B cell (primary cell): Measurements from ENCODE around the gene RPTOR. TPM values are rescaled to one million over a fixed set of nuclear protein-coding genes. Genes with fewer than 3 reads are reported as not detected.

Experiments used
- ATAC-seq: fragments of 200-7000 bp; cut with Tn5 transposase; one replicate; pipeline ENCODE4 v1.10.0; 2021; ENCODE audit warnings: low read depth, mild to moderate bottlenecking, moderate number of reproducible peaks, moderate library complexity
- CTCF ChIA-PET: fragments of 350-600 bp; sonication (Branson Sonifier 250); formaldehyde crosslinking; loops from one replicate; lab custom pipeline; 2021; ENCODE audit warnings: antibody characterized with exemption, inconsistent platforms; lab: Charles Lee
- POLR2A ChIA-PET: fragments of 350-600 bp; sonication (Branson Sonifier 250); formaldehyde crosslinking; loops from one replicate; lab custom pipeline; 2021; ENCODE audit warnings: antibody characterized with exemption; lab: Charles Lee
- DNase-seq: peaks from one replicate; pipeline ENCODE4 v3.0.0; 2013
- H2AFZ ChIP-seq: 2 replicates; pipeline ENCODE4 v1.6.1; 2012; ENCODE audit warnings: mild to moderate bottlenecking, low read depth, low read length; ENCODE audit not compliant: insufficient read depth, poor library complexity, severe bottlenecking
- H3K27ac ChIP-seq, 2 donors: 1 replicate in 1 of 2; 2 replicates in 1 of 2; pipeline ENCODE4 v1.5.1; 2012 to 2013; ENCODE audit warnings: low read length in 2 of 2, mild to moderate bottlenecking in 2 of 2, moderate library complexity in 1 of 2
- H3K27me3 ChIP-seq, 4 experiments: fragments of 200-600 bp in 1 of 4; sonication (generic) in 1 of 4; replicated peaks in 1 of 4; 1 replicate in 2 of 4; 2 replicates in 2 of 4; pipeline versions ENCODE4 v1.6.1 to v1.7.0; 2013 to 2016; ENCODE audit warnings: low read length in 3 of 4, mild to moderate bottlenecking in 2 of 4, mixed read lengths in 1 of 4, moderate library complexity in 1 of 4; ENCODE audit not compliant: insufficient read depth in 4 of 4, control insufficient read depth in 3 of 4; ENCODE audit errors: control extremely low read depth in 1 of 4
- H3K36me3 ChIP-seq, 2 experiments: replicated peaks in 1 of 2; 1 replicate in 1 of 2; 2 replicates in 1 of 2; pipeline versions ENCODE4 v1.6.1 to v1.7.1; 2013; ENCODE audit warnings: low read length in 1 of 2; ENCODE audit not compliant: insufficient read depth in 2 of 2, control insufficient read depth in 1 of 2; ENCODE audit errors: control extremely low read depth in 1 of 2, extremely low read depth in 1 of 2
- H3K4me1 ChIP-seq, 2 donors: fragments of 200-600 bp in 1 of 2; sonication (generic) in 1 of 2; 1 replicate in 1 of 2; 2 replicates in 1 of 2; pipeline versions ENCODE4 v1.5.1 to v1.6.1; 2013 to 2017; ENCODE audit warnings: low read length in 2 of 2; ENCODE audit not compliant: control insufficient read depth in 2 of 2, insufficient read depth in 2 of 2
- H3K4me2 ChIP-seq: replicated peaks from 2 replicates; pipeline ENCODE3; 2012; ENCODE audit warnings: mild to moderate bottlenecking, low read depth, low read length; ENCODE audit not compliant: poor library complexity, severe bottlenecking
- H3K4me3 ChIP-seq, 5 experiments: fragments of 200-600 bp in 1 of 5; sonication (generic) in 1 of 5; 1 replicate in 3 of 5; 2 replicates in 2 of 5; pipeline versions ENCODE4 v1.5.1 to v1.7.0; 2011 to 2016; ENCODE audit warnings: low read length in 4 of 5, mild to moderate bottlenecking in 4 of 5, low read depth in 2 of 5, control low read depth in 1 of 5, moderate library complexity in 1 of 5; ENCODE audit not compliant: insufficient read depth in 1 of 5; ENCODE audit errors: control extremely low read depth in 1 of 5, extremely low read depth in 1 of 5
- H3K79me2 ChIP-seq: fragments of 200-600 bp; sonication (generic); one replicate; pipeline ENCODE4 v1.6.0; 2016; ENCODE audit warnings: low read length; ENCODE audit not compliant: control insufficient read depth, insufficient read depth
- H3K9ac ChIP-seq: fragments of 200-600 bp; sonication (generic); 2 replicates; pipeline ENCODE4 v1.6.1; 2017; ENCODE audit warnings: mild to moderate bottlenecking, low read length, moderate library complexity
- H3K9me3 ChIP-seq, 3 donors: one replicate each; pipeline versions ENCODE4 v1.6.1 to v1.7.1; 2013; ENCODE audit warnings: low read length in 2 of 3; ENCODE audit not compliant: control insufficient read depth in 2 of 3, insufficient read depth in 1 of 3; ENCODE audit errors: control extremely low read depth in 1 of 3
- H4K20me1 ChIP-seq: 2 replicates; pipeline ENCODE4 v1.6.0; 2012; ENCODE audit warnings: mild to moderate bottlenecking, low read length; ENCODE audit not compliant: insufficient read depth, control insufficient read depth, poor library complexity, severe bottlenecking
- H3K27ac Mint-ChIP-seq: one replicate; pipeline ENCODE4 v1.8.0; 2021; ENCODE audit warnings: mixed read lengths
- H3K27me3 Mint-ChIP-seq: one replicate; pipeline ENCODE4 v1.8.0; 2021; ENCODE audit warnings: mixed read lengths
- H3K4me1 Mint-ChIP-seq: one replicate; pipeline ENCODE4 v1.8.0; 2021; ENCODE audit warnings: mixed read lengths
- H3K4me3 Mint-ChIP-seq: one replicate; pipeline ENCODE4 v1.8.0; 2021; ENCODE audit warnings: mixed read lengths
- H3K9me3 Mint-ChIP-seq: one replicate; pipeline ENCODE4 v1.8.0; 2022; ENCODE audit warnings: mixed read lengths; ENCODE audit not compliant: insufficient read depth
- CTCF ChIP-seq: fragments of 200-600 bp; IDR thresholded peaks from one replicate; pipeline ENCODE4 v1.8.0; 2022; ENCODE audit warnings: antibody characterized with exemption, mild to moderate bottlenecking
- EZH2 ChIP-seq: IDR thresholded peaks from 2 replicates; pipeline ENCODE4 v1.6.1; 2012; ENCODE audit warnings: borderline replicate concordance, low read depth, mild to moderate bottlenecking, moderate library complexity, low read length; ENCODE audit not compliant: insufficient read depth, poor library complexity, severe bottlenecking
- WGBS: methylation state at CpG from one replicate; pipeline ENCODE4 v1.1.5; 2013; ENCODE audit warnings: missing lambda C conversion rate; ENCODE audit not compliant: insufficient coverage; 5-methylcytosine and 5-hydroxymethylcytosine counted together
- intact Hi-C: fragments of 100-400 bp; cut with micrococcal nuclease; formaldehyde crosslinking; loops from one replicate; pipeline ENCODE4 v1.10.0; 2022
- polyA plus RNA-seq: library from polyadenylated mRNA; depleted of rRNA; stranded (reverse); fragments of >200 nt; gene quantifications from 2 replicates; pipeline ENCODE4 v1.2.3, GENCODE V29; 2012
- total RNA-seq, 2 donors: library from RNA; stranded (reverse); fragments of 120-200 nt in 1 of 2; gene quantifications; 1 replicate in 1 of 2; 2 replicates in 1 of 2; pipeline versions ENCODE4 v1.2.3 to v1.2.4, GENCODE V29; 2013 to 2022

The RPTOR gene
- total and polyA plus RNA-seq, 2 donors (not counting 1 experiment from before 2014, with no cell fraction given) = 13.4 to 58.8 TPM

GRCh38 chr17:80696456-80696855 lies 151.8 kb downstream of the RPTOR start:
- no peak overlapping the region for H3K9ac ChIP-seq

GRCh38 chr17:80696964-80697363 lies 152.3 kb downstream of the RPTOR start:
- intact Hi-C loops = no loop called here
- H3K27ac ChIP-seq = no peak overlapping the region
- H3K9ac ChIP-seq = no peak overlapping the region
- ChIA-PET CTCF (no interaction called here), POLR2A (no interaction called here)
- H3K4me1 Mint-ChIP-seq = peaks cover 11% of the 10 kb centered on the region
- no peak overlapping the region for H3K4me2 ChIP-seq
- H2AFZ ChIP-seq = no peak overlapping the region
- no peaks in the 10 kb centered on the region for H3K27me3 Mint-ChIP-seq
- WGBS = 91% methylated on average over 5 of the region's 5 CpGs
- no peak overlapping the region for H3K27ac Mint-ChIP-seq
- TF ChIP-seq CTCF = no peak
- no peak for TF ChIP-seq EZH2
- ATAC-seq (no peak), DNase-seq (no peak)
- H3K79me2 ChIP-seq = peaks cover 98% of the 10 kb centered on the region
- H3K4me3 ChIP-seq = no peak overlapping the region
- peaks cover 0 to 4% of the 10 kb centered on the region in 2 donors for H3K4me1 ChIP-seq
- H3K4me3 Mint-ChIP-seq = no peak overlapping the region
- peaks cover 69% of the 10 kb centered on the region for H4K20me1 ChIP-seq
- H3K36me3 ChIP-seq = peaks cover 0 to 4% of the 10 kb centered on the region in 2 experiments
- H3K9me3 ChIP-seq = no peaks in the 10 kb centered on the region
- H3K9me3 Mint-ChIP-seq = peaks cover 4% of the 10 kb centered on the region
- H3K27me3 ChIP-seq = no peaks in the 10 kb centered on the region

More at GRCh38 chr17:80696456-80696855, 151.8 kb downstream of the RPTOR start:
- 86% methylated on average over 14 of the region's 14 CpGs for WGBS
- H3K4me1 Mint-ChIP-seq = peaks cover 12% of the 10 kb centered on the region
- H3K4me3 ChIP-seq = no peak overlapping the region
- no peaks in the 10 kb centered on the region for H3K9me3 ChIP-seq
- H3K4me3 Mint-ChIP-seq = no peak overlapping the region
- ChIA-PET POLR2A (no interaction called here), CTCF (no interaction called here)
- no peak for DNase-seq
- ATAC-seq = no peak
- H3K79me2 ChIP-seq = peaks cover 98% of the 10 kb centered on the region
- H4K20me1 ChIP-seq = peaks cover 65% of the 10 kb centered on the region
- intact Hi-C loops = no loop called here
- no peaks in the 10 kb centered on the region for H3K27me3 Mint-ChIP-seq
- TF ChIP-seq CTCF = no peak
- no peak for TF ChIP-seq EZH2
- H3K9me3 Mint-ChIP-seq = peaks cover 4% of the 10 kb centered on the region
- no peak overlapping the region for H3K27ac ChIP-seq
- H3K4me1 ChIP-seq = peaks cover 0 to 4% of the 10 kb centered on the region in 2 donors
- H3K4me2 ChIP-seq = no peak overlapping the region
- no peaks in the 10 kb centered on the region for H3K27me3 ChIP-seq
- peaks cover 0 to 4% of the 10 kb centered on the region in 2 experiments for H3K36me3 ChIP-seq
- no peak overlapping the region for H3K27ac Mint-ChIP-seq
- no peak overlapping the region for H2AFZ ChIP-seq
